Erythroblast (primary cell): ENCODE results near the gene SLC16A12.
A peak's percentile ranks its signal among the peaks of the same experiment; 100 is the strongest.
"Not testable (repeated sequence)": the region's sequence is repeated elsewhere in the genome, so short reads cannot be mapped to it uniquely, and the experiment has no call there.

Source experiments
- DNase-seq, 2 experiments: peaks; one replicate each; lab custom pipeline; 2025; lab: John Stamatoyannopoulos, UW
- GATA1 ChIP-seq: IDR thresholded peaks from 2 replicates; pipeline ENCODE4 v1.6.1; 2011; ENCODE audit warnings: low read depth, mild to moderate bottlenecking, control low read depth, low read length, moderate library complexity
- POLR2A ChIP-seq: IDR thresholded peaks from 2 replicates; pipeline ENCODE4 v1.6.1; 2011; ENCODE audit warnings: mild to moderate bottlenecking, low read length

The SLC16A12 gene

DNA sequence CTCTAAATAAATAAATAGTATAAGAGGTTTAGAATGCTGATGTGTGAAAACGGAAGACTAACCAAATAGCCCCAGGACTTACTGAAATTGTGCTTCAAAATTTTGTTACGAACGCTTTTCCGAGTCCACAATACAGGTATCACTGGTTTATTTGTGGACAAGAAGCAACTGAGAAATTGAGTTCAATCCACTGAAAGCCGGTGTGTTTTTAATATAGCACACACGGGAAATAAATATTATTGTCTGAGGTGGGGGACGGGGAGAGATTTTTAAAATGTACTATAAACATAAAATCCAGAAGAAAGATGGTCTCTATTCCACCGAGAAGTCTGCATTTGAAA, 598 bp downstream of the SLC16A12 start:
- no peak for TF ChIP-seq POLR2A
- no peak for TF ChIP-seq GATA1
- DNase-seq: no peak

DNA sequence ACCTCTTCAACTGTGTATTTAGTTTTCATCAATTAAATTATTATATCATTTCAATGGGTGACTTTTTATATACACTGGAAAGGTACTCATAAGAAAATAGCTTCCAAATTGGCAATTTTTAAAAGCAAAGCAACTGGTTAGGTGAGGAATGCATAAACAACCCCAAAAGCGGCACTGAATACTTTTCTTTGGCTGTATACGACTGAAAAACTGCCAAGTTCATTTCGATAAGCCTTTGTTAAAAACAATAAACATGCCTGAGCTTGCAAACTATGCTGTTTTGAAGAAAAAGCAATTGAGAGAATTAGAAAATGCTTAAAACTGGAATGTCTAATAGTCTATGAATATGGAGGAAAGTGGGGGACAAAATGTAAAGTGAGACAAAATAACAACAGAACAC, 2.9 kb downstream of the SLC16A12 start:
- no peak for DNase-seq
- TF ChIP-seq POLR2A: no peak
- TF ChIP-seq GATA1: no peak

DNA sequence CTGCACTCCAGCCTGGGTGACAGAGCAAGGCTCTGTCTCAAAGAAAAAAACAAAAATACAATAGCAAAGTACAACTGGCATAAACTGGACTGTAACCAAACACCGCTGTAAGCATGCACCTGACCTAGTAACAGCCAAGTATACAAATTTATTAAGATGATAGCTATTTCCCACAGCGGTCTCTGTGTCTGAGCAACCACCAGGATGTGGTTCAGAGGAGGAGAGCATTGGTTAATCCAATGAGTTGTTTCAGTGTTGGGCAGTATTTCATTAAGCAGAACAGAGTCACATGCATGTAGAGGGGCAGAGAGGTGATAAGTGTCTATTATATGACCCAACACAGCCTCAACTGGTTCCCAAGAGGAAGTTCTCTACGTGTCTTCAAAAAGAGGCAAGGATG, 4.0 kb downstream of the SLC16A12 start:
- DNase-seq: no peak
- TF ChIP-seq POLR2A (no peak), GATA1 (no peak)

DNA sequence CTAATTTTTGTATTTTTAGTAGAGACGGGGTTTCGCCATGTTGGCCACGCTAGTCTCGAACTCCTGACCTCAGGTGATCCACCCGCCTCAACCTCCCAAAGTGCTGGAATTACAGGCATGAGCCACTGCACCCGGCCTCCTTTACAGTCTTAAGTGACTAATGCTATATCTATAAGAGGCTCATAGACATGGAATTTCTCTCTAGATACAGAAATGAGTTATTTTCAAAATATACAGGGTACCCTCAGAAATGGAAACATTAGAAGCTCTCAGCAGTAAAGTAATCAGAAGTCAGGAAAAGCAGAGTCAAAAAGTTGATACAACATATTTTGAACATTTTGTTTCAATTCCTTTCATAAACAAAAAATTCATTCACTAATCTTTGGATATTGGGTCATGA, 5.7 kb downstream of the SLC16A12 start:
- DNase-seq: not testable (repeated sequence)

DNA sequence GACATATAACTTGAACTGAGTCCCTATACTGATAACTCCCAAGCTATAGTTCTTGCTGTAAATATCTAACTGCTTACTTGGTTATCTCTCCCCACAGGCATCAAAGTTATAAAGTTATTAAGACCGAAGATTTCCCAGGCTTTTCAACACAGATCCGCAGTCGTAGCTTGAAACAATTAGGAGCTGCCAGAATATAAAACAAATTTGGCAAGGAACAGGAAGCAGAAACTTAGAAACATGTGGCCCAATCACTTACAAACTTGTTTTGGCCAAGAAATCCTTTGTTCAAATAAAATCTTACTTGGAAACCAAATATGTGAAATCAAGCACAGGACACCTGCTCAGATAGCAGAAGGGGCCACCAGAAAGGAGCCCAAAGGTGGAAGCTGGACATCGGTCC, 9.0 kb downstream of the SLC16A12 start:
- TF ChIP-seq GATA1 (no peak), POLR2A (no peak)
- DNase-seq: no peak

DNA sequence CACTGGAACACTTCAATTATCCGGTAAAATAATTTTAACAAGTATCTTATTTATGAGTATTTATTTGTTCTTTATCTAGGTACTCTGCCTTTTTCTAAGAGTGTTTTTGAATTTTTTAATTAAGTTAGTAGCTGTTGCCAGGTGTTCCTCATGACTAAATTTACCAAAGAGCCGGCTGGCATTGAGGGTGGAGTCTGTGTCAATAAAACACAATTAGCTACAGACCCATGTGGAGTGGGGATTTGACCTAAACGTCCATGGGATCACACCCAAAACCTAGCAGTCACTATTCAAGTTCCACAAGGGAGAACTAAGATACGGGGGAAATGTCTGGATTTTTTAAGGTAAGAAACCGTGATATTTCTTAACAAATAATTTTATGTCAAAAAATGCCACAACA, 9.8 kb downstream of the SLC16A12 start:
- no peak for DNase-seq
- TF ChIP-seq POLR2A (no peak), GATA1 (no peak)

DNA sequence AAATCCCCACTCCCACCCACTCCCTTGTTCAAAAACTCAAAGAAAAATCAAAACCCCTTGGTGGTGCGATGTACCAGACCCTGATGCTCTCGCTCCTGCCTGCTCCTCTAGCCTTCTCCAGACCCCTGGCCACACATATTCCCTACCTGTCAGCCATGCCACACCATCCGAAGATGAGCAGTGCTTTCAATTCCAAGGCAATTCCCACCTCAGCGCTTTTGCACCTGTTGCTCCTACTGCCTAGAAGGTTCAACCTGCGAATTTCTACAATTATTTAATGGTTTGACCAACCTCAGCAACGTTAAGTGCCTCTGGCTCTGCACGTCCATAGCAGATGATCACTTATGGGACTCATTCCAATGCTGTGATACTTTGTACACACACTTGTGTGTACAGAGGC, 11.1 kb downstream of the SLC16A12 start:
- no peak for DNase-seq
- TF ChIP-seq POLR2A (no peak), GATA1 (no peak)

DNA sequence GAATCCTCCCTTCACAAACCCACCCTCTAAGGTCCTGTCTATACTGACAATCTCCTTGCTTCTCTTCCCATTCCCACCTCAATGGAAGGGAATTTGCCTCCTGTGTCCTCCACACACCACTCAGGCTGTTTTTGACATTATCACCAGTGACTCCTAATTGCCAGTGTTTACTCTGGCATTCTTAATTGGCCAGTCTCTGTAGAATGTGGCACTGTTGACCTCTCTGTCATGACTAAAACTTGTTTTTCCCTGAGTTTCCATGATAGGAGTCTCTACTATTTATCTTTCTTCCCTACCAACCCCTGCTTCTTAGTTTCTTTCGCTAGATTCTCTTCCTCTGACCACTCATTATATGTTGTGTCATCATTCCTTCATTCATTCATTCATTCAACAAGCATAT, 12.1 kb downstream of the SLC16A12 start:
- DNase-seq: no peak
- TF ChIP-seq POLR2A: no peak
- no peak for TF ChIP-seq GATA1

DNA sequence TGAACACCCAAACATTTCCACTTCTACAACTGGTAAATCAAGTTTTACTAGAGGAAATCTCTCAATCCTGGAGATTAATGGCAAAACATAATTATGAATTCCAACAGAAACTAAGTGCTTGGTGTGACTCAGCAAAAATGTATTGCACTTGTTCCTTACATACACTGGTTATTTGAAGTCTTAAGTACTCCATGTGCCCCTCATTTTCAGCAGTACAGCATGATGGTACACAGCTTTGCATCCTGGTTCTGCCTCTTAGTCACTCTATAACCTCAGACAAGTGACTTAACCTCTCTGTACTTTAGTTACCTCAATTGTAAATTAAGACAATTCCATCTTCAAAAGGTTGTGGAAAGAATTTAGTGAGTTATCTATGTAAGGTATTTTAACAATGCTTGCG, 12.9 kb downstream of the SLC16A12 start:
- DNase-seq: peak in 1 of 2 experiments; percentile 4
- TF ChIP-seq POLR2A: no peak
- no peak for TF ChIP-seq GATA1

DNA sequence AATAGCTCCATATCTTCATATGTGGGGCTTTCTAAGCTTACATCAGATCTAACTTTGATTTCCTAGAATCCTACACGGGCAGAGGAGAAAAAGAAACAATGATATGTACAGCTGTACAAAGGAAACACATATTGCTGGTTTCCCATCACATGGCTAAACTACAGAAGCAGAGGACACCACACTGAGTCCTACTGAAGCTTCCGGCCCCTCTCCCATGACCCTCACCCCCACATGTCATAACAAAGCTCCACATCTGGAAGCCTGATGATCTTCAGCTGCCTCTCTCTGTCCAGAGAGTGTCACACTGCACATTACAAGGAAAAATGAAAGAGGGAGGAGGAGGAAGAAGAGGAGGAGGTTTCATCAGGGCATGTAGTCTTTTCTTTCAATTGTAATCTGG, 14.0 kb downstream of the SLC16A12 start:
- TF ChIP-seq GATA1 (no peak), POLR2A (no peak)
- DNase-seq: no peak

DNA sequence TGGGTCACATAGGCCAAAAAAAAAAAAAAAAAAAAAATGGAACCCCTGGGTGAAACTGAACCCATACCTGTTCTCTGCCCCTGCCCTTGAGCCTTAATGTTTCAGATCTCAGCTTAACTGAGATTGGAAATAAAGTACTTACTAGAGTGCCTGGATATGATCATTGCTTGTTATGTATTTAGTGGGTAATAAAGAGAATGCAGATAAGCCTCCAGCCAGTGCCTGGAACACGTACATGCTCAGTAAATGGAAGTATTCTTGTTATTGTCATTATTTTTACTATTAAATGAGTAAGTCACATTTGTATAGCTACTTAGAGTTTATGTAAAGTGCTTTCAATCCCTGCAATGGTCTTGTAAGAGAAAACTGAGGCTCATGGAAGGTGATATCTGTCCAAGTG, 14.7 kb downstream of the SLC16A12 start:
- DNase-seq: no peak
- no peak for TF ChIP-seq GATA1
- no peak for TF ChIP-seq POLR2A

DNA sequence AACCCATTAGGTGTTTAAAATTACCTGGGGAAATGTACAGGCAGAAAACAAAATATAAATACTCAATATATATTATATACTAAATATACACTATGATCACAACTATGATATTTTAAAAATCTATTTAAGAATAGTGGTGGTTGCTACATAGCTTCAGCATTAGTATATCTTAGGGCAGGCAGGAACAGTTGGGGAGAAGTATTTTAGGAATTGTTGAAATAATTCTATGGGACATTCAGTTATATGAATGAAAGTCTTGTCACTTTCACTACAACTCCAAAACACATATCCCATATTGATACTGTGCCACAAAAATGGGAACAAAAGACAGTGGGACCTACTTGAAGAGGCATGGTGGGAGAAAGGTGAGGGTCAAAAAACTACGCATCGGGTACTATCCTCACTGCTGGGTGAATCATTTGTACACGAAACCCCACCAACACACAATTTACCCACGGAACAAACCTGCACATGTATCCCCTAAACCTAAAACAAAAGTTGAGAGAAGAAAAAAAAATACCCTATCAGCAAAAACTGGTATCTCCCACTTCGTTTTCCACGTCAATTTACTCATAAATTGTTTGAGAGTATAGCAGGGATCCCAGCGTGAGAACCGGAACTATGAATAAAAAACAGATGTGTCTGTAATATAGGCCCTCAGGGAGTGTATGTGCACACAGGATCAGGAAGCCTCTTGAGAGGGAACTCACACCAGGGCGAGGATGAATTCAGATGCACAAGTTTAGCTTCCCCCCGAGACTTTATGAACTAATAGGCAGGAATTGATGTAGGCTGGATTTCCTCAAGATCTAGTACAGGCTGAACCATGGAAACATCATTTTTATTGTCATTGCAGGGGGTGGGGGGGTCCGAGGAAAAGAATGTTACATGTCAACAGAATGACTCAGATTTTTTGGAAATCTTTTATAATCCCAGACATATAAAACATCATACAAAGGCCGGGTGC, 16.2 kb downstream of the SLC16A12 start:
- DNase-seq: no peak
- TF ChIP-seq POLR2A (no peak), GATA1 (no peak)

DNA sequence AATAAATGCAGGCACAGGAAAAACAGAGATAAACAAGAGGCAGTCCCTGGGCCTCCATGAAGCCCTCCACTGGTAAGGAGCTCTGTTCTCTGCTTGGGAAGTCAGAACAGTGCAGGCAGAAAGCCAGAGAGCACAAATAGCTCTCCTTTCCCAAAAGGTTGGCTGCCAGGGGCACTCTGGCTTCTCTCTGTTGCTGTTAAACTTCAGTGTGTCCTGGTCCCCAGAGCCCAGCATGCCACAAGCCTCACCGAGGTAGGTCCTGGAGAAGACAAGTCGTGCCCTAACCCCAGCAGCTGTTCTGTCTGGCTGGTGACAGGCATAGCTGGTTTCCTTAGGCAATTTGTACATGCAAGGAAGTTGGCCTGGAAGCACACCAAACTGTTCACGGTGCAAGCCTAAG, 17.3 kb downstream of the SLC16A12 start:
- DNase-seq: no peak
- no peak for TF ChIP-seq POLR2A
- TF ChIP-seq GATA1: no peak

DNA sequence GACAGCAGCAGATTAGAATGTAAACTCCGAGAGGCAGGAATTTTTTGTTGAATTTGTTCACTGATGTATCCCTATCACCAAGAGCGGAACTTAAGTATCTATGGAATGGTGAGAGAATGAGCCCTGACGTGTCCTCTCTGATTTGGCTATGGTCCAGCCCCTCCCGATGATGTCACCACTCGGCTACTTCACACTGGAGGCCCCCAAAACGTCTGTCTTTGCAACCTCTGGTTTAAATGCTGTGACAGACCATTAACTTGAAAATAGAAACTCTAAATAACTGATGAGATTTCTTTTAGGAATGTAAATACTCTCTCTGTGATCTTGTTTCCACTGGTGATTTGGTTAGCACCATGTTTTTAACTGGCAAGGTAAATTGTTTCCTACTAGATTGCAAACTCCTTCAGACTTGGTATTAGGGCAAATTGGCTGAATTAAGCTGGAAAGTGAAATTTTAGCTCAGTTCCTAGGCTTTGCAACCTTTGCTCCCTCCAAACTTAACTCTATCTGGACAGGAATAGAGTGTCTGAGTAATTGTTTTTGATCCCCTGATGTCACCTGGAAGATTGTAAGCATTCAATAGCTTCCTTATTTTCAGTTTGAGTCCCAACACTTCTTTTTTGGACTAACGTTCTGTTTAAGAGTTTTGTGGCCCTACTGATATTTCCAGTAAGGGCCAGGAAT, 19.1 kb downstream of the SLC16A12 start:
- peak in 1 of 2 experiments; percentile 48 for DNase-seq
- TF ChIP-seq GATA1 (no peak), POLR2A (no peak)

DNA sequence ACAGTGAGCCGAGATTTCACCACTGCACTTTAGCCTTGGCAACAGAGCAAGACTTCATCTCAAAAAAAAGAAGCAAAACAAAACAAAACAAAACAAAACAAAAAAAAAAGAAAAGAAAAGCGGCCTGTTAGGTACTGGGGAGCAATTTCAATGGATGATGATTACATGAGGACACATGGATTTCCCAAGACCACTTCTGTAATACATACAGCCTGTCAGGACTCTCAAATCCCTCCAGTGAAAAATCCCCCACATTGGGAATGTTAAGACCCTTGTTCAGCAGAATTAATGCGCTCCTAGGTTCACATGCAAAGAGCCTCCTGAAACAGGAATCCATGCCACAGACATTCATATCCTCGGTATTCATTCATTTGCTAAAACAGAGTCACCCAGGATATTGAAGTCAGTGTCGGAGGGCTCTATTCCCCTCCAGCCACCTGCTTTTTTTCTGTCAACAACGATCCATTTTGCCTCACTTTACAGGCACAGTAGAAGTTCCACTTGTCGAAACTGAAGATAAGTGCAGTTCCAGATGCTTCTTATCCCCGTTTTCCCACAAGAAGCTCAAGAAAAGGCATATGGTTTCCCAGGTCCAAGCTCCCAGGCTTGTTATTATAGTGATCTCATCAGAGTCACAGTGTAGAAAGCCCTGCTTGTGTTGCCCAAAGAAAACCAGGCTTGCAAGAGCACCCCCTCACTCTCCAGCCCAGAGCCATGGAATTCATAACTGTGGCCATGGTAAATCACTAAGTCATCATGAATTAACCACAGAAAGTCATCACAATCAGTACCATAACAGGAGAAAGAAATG, 20.2 kb downstream of the SLC16A12 start:
- no peak for DNase-seq

More for the DNA sequence above, 20.2 kb downstream of the SLC16A12 start:
- TF ChIP-seq POLR2A: no peak
- no peak for TF ChIP-seq GATA1
